Fibroblast of the conjunctiva (primary cell): Measurements from ENCODE around the gene LRIG3.
"Not testable (repeated sequence)": the region's sequence is repeated elsewhere in the genome, so short reads cannot be mapped to it uniquely, and the experiment has no call there.

Source experiments
- DNase-seq: peaks from one replicate; pipeline ENCODE4 v3.0.0-alpha.2; 2010; ENCODE audit warnings: low read depth

LRIG3 gene

GRCh38 chr12:58860056-58860787 is 60.1 kb downstream of the LRIG3 start:
- no peak for DNase-seq

- DNase-seq: no peak
These were observed 62.3 kb downstream of the LRIG3 start for GRCh38 chr12:58858030-58858429.

- DNase-seq: not testable (repeated sequence)
These were observed 63.1 kb downstream of the LRIG3 start for GRCh38 chr12:58857206-58857605.

GRCh38 chr12:58855630-58856029 is 64.7 kb downstream of the LRIG3 start:
- not testable (repeated sequence) for DNase-seq

GRCh38 chr12:58850826-58851225 is 69.5 kb downstream of the LRIG3 start:
- DNase-seq: no peak

- no peak for DNase-seq
These were observed 72.3 kb downstream of the LRIG3 start for GRCh38 chr12:58847901-58848600.

GRCh38 chr12:58844161-58844560 is 76.1 kb downstream of the LRIG3 start:
- DNase-seq: no peak

GRCh38 chr12:58841058-58841798 is 79.1 kb downstream of the LRIG3 start:
- no peak for DNase-seq

- DNase-seq: no peak
These were observed 86.5 kb downstream of the LRIG3 start for GRCh38 chr12:58833853-58834252.

- no peak for DNase-seq
These were observed 87.4 kb downstream of the LRIG3 start for GRCh38 chr12:58832920-58833319.
